GM19035 (cell line): ENCODE data around the gene ULK2.
"Not testable (repeated sequence)": the region's sequence is repeated elsewhere in the genome, so short reads cannot be mapped to it uniquely, and the experiment has no call there.

ENCODE experiments used
- ATAC-seq: cut with Tn5 transposase; IDR thresholded peaks from one replicate; pipeline ENCODE4 v1.9.1; 2021; ENCODE audit not compliant: unreplicated experiment

The ULK2 gene

GRCh38 chr17:19769946-19770652 is 97.6 kb downstream of the ULK2 start:
- ATAC-seq: no peak

- no peak for ATAC-seq
Measured at GRCh38 chr17:19768046-19768782, 99.5 kb downstream of the ULK2 start.

GRCh38 chr17:19766421-19767270 is 101.1 kb downstream of the ULK2 start:
- no peak for ATAC-seq

GRCh38 chr17:19766016-19766415 is 101.7 kb downstream of the ULK2 start:
- ATAC-seq: no peak

GRCh38 chr17:19763991-19764390 is 103.7 kb downstream of the ULK2 start:
- not testable (repeated sequence) for ATAC-seq

GRCh38 chr17:19763416-19763815 is 104.3 kb downstream of the ULK2 start:
- ATAC-seq: no peak

- ATAC-seq: no peak
Measured at GRCh38 chr17:19762515-19762961, 105.2 kb downstream of the ULK2 start.

- no peak for ATAC-seq
Measured at GRCh38 chr17:19760746-19761145, 107.0 kb downstream of the ULK2 start.

GRCh38 chr17:19759568-19760549 is 107.9 kb downstream of the ULK2 start:
- no peak for ATAC-seq

GRCh38 chr17:19757536-19758180 is 110.1 kb downstream of the ULK2 start:
- ATAC-seq: no peak

- no peak for ATAC-seq
Measured at GRCh38 chr17:19756546-19756945, 111.2 kb downstream of the ULK2 start.

- no peak for ATAC-seq
Measured at GRCh38 chr17:19755821-19756510, 111.8 kb downstream of the ULK2 start.

- no peak for ATAC-seq
Measured at GRCh38 chr17:19755392-19755791, 112.3 kb downstream of the ULK2 start.

GRCh38 chr17:19753661-19754463 is 113.9 kb downstream of the ULK2 start:
- no peak for ATAC-seq

- no peak for ATAC-seq
Measured at GRCh38 chr17:19753051-19753509, 114.7 kb downstream of the ULK2 start.

GRCh38 chr17:19752216-19753050 is 115.3 kb downstream of the ULK2 start:
- no peak for ATAC-seq

- ATAC-seq: no peak
Measured at GRCh38 chr17:19750835-19751234, 116.9 kb downstream of the ULK2 start.
